WTC11 (cell line): Measurements from ENCODE around the gene CD82. TPM values are rescaled to one million over a fixed set of nuclear protein-coding genes. Genes with fewer than 3 reads are reported as not detected.
A peak's percentile ranks its signal among the peaks of the same experiment; 100 is the strongest.

Source experiments
- ATAC-seq: fragments of 200-7000 bp; cut with Tn5 transposase; 2 replicates; pipeline ENCODE4 v1.10.0; 2021; ENCODE audit warnings: mild to moderate bottlenecking, moderate library complexity
- CTCF ChIA-PET: fragments of 300-600 bp; sonication (Branson Sonifier 250); formaldehyde crosslinking; loops from one replicate; lab custom pipeline; 2021; ENCODE audit warnings: antibody characterized with exemption; lab: Charles Lee
- POLR2A ChIA-PET: fragments of 350-600 bp; sonication (Branson Sonifier 250); formaldehyde crosslinking; loops from one replicate; lab custom pipeline; 2021; ENCODE audit warnings: antibody characterized with exemption; lab: Charles Lee
- DNase-seq: peaks from one replicate; pipeline ENCODE4 v3.0.0; 2021; ENCODE audit warnings: low spot score
- H3K27ac Mint-ChIP-seq: 2 replicates; pipeline ENCODE4 v1.8.0; 2021; ENCODE audit warnings: mixed read lengths
- H3K27me3 Mint-ChIP-seq: 2 replicates; pipeline ENCODE4 v1.8.0; 2021; ENCODE audit warnings: low read depth, mild to moderate bottlenecking, moderate library complexity, mixed read lengths
- H3K36me3 Mint-ChIP-seq: 2 replicates; pipeline ENCODE4 v1.8.0; 2021; ENCODE audit warnings: mixed read lengths
- H3K4me1 Mint-ChIP-seq: 2 replicates; pipeline ENCODE4 v1.8.0; 2022; ENCODE audit warnings: mixed read lengths
- H3K4me3 Mint-ChIP-seq: 2 replicates; pipeline ENCODE4 v1.8.0; 2021; ENCODE audit warnings: mild to moderate bottlenecking, moderate library complexity, mixed read lengths
- H3K9me3 Mint-ChIP-seq: 2 replicates; pipeline ENCODE4 v1.8.0; 2021; ENCODE audit warnings: mixed read lengths
- AFF4 ChIP-seq: sonication (generic); formaldehyde crosslinking; IDR thresholded peaks from 2 replicates; pipeline ENCODE4 v1.8.1; 2023; ENCODE audit warnings: mild to moderate bottlenecking, missing genetic modification reagents, borderline replicate concordance
- ATF1 ChIP-seq: sonication (generic); formaldehyde crosslinking; IDR thresholded peaks from 2 replicates; pipeline ENCODE4 v1.8.1; 2023; ENCODE audit warnings: mild to moderate bottlenecking, moderate library complexity, missing genetic modification reagents
- ERG ChIP-seq: fragments of 250-450 bp; sonication (Bioruptor Pico); IDR thresholded peaks from 2 replicates; pipeline ENCODE4 v1.8.0; 2021; ENCODE audit warnings: mild to moderate bottlenecking
- ESRRA ChIP-seq: sonication (generic); formaldehyde crosslinking; IDR thresholded peaks from 2 replicates; pipeline ENCODE4 v1.8.1; 2022; ENCODE audit warnings: mild to moderate bottlenecking, missing genetic modification reagents, borderline replicate concordance
- GABPB1 ChIP-seq: sonication (generic); formaldehyde crosslinking; IDR thresholded peaks from 2 replicates; pipeline ENCODE4 v1.8.1; 2023; ENCODE audit warnings: mild to moderate bottlenecking, missing genetic modification reagents
- GTF2I ChIP-seq: fragments of 250-450 bp; sonication (Bioruptor Pico); conservative IDR thresholded peaks from 2 replicates; pipeline ENCODE4 v1.4.0; 2021; ENCODE audit warnings: mild to moderate bottlenecking
- HMGA2 ChIP-seq: fragments of 250-450 bp; sonication (Bioruptor Pico); IDR thresholded peaks from 2 replicates; pipeline ENCODE4 v1.4.0; 2021; ENCODE audit warnings: mild to moderate bottlenecking, moderate library complexity
- ZNF121 ChIP-seq: sonication (generic); formaldehyde crosslinking; IDR thresholded peaks from 2 replicates; pipeline ENCODE4 v1.8.0; 2023; ENCODE audit warnings: missing genetic modification reagents
- ZNF219 ChIP-seq: sonication (generic); formaldehyde crosslinking; IDR thresholded peaks from 2 replicates; pipeline ENCODE4 v1.8.0; 2023; ENCODE audit warnings: missing genetic modification reagents, mild to moderate bottlenecking, borderline replicate concordance
- ZNF317 ChIP-seq: sonication (generic); formaldehyde crosslinking; IDR thresholded peaks from 2 replicates; pipeline ENCODE4 v1.8.1; 2023; ENCODE audit warnings: low read depth, mild to moderate bottlenecking, moderate library complexity, missing genetic modification reagents, borderline replicate concordance
- ZNF671 ChIP-seq: fragments of 250-450 bp; sonication (Bioruptor Pico); IDR thresholded peaks from 2 replicates; pipeline ENCODE4 v1.8.0; 2021; ENCODE audit warnings: mild to moderate bottlenecking
- total RNA-seq: library from RNA; stranded (reverse); gene quantifications from 3 replicates; pipeline ENCODE4 v1.2.3, GENCODE V29; 2021
- TF ChIP-seq, protein P1 (sequence below): sonication (generic); formaldehyde crosslinking; IDR thresholded peaks from 2 replicates; pipeline ENCODE4 v1.8.0; 2022; ENCODE audit warnings: missing genetic modification reagents
- TF ChIP-seq, protein P2 (sequence below): sonication (generic); formaldehyde crosslinking; IDR thresholded peaks from 2 replicates; pipeline ENCODE4 v1.8.0; 2023; ENCODE audit warnings: missing genetic modification reagents

The CD82 gene
- total RNA-seq, 1 experiment from 2014 or later: 15.5 TPM

DNA sequence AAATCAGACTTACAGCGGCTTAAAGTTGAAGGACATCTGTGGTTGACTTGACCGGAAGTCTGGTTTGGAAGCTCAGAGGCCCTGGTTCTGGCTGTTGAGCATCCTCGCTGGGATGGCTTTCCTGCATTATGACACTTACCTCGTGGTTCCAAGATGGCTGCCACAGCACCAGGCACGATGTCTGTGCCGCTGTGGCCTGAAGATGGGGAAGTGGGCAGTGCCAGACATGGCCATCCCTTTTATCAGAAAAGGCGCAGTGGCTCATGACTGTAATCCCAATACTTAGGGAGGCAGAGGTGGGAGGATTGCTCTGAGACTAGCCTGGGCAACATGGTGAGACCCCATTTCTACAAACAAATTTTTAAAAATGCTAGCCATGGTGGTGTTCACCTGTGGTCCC lies 40.5 kb downstream of the CD82 start:
- Mint-ChIP-seq H3K4me1 (peaks cover 13% of the 10 kb centered on the region; the same call in 1 of the 2 replicates), H3K9me3 (no peaks in the 10 kb centered on the region), H3K27ac (no peak overlapping the region), H3K36me3 (no peaks in the 10 kb centered on the region), H3K4me3 (no peak overlapping the region), H3K27me3 (no peaks in the 10 kb centered on the region)
- DNase-seq (no peak), ATAC-seq (no peak)
- CTCF ChIA-PET: no interaction called here
- TF ChIP-seq ESRRA (CRISPR knock-in tag) (no peak), ERG (CRISPR knock-in tag) (no peak), ZNF121 (CRISPR knock-in tag) (0 out of 2 replicates have a peak, but pooled peaks have one; percentile 53), GTF2I (CRISPR knock-in tag) (no peak)
- TF ChIP-seq, protein P1, sequence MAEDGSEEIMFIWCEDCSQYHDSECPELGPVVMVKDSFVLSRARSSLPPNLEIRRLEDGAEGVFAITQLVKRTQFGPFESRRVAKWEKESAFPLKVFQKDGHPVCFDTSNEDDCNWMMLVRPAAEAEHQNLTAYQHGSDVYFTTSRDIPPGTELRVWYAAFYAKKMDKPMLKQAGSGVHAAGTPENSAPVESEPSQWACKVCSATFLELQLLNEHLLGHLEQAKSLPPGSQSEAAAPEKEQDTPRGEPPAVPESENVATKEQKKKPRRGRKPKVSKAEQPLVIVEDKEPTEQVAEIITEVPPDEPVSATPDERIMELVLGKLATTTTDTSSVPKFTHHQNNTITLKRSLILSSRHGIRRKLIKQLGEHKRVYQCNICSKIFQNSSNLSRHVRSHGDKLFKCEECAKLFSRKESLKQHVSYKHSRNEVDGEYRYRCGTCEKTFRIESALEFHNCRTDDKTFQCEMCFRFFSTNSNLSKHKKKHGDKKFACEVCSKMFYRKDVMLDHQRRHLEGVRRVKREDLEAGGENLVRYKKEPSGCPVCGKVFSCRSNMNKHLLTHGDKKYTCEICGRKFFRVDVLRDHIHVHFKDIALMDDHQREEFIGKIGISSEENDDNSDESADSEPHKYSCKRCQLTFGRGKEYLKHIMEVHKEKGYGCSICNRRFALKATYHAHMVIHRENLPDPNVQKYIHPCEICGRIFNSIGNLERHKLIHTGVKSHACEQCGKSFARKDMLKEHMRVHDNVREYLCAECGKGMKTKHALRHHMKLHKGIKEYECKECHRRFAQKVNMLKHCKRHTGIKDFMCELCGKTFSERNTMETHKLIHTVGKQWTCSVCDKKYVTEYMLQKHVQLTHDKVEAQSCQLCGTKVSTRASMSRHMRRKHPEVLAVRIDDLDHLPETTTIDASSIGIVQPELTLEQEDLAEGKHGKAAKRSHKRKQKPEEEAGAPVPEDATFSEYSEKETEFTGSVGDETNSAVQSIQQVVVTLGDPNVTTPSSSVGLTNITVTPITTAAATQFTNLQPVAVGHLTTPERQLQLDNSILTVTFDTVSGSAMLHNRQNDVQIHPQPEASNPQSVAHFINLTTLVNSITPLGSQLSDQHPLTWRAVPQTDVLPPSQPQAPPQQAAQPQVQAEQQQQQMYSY (CRISPR knock-in tag): no peak
- POLR2A ChIA-PET: interaction anchor here (0.6 kb wide), 1 partner anchor 49 kb away, joined by 3 read pairs; no protein-coding TSS in a partner anchor

- no peaks in the 10 kb centered on the region for H3K9me3 Mint-ChIP-seq
- no peaks in the 10 kb centered on the region for H3K36me3 Mint-ChIP-seq
- TF ChIP-seq ATF1 (CRISPR knock-in tag) (no peak), GABPB1 (CRISPR knock-in tag) (no peak), AFF4 (no peak), ZNF317 (no peak), ZNF219 (CRISPR knock-in tag) (no peak), ZNF671 (CRISPR knock-in tag) (no peak), HMGA2 (CRISPR knock-in tag) (no peak)
- TF ChIP-seq, protein P2, sequence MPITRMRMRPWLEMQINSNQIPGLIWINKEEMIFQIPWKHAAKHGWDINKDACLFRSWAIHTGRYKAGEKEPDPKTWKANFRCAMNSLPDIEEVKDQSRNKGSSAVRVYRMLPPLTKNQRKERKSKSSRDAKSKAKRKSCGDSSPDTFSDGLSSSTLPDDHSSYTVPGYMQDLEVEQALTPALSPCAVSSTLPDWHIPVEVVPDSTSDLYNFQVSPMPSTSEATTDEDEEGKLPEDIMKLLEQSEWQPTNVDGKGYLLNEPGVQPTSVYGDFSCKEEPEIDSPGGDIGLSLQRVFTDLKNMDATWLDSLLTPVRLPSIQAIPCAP: no peak
- TF ChIP-seq, all 79 proteins: peak for 0
- Mint-ChIP-seq H3K4me3 (no peak overlapping the region), H3K4me1 (peaks cover 9% of the 10 kb centered on the region; the same call in 1 of the 2 replicates), H3K27ac (no peak overlapping the region), H3K27me3 (no peaks in the 10 kb centered on the region)
- DNase-seq: no peak
- ChIA-PET CTCF (interaction anchor here (1.0 to 2.0 kb wide), 2 partner anchors 11 to 49 kb away, joined by 5 to 12 read pairs; no protein-coding TSS in a partner anchor), POLR2A (interaction anchor here (0.6 kb wide), 1 partner anchor 49 kb away, joined by 3 read pairs; no protein-coding TSS in a partner anchor)
- no peak for ATAC-seq
These were observed 41.0 kb downstream of the CD82 start for GRCh38 chr11:44606472-44606871.
